GM12878 (cell line): ENCODE data around the gene FXYD7. TPM values are rescaled to one million over a fixed set of nuclear protein-coding genes. Genes with fewer than 3 reads are reported as not detected.

ENCODE experiments used
- ATF7 ChIP-seq: fragments of 450-650 bp; IDR thresholded peaks from 2 replicates; pipeline ENCODE4 v1.6.1; 2016; ENCODE audit warnings: low read depth, mild to moderate bottlenecking
- CHD2 ChIP-seq: IDR thresholded peaks from 2 replicates; pipeline ENCODE4 v1.6.1; 2011; ENCODE audit warnings: low read depth, low read length, improper control_type of control experiment, borderline replicate concordance
- CREM ChIP-seq: IDR thresholded peaks from 2 replicates; pipeline ENCODE4 v1.6.1; 2014; ENCODE audit warnings: antibody characterized with exemption, low read depth
- GABPA ChIP-seq: IDR thresholded peaks from 2 replicates; pipeline ENCODE4 v1.6.1; 2014; ENCODE audit warnings: antibody characterized with exemption, low read depth, mild to moderate bottlenecking, inconsistent platforms
- HDAC6 ChIP-seq: fragments of 200-600 bp; sonication (generic); IDR thresholded peaks from one replicate; pipeline ENCODE4 v1.8.0; 2017; ENCODE audit warnings: antibody characterized with exemption; ENCODE audit not compliant: unreplicated experiment
- NFYB ChIP-seq: IDR thresholded peaks from 2 replicates; pipeline ENCODE4 v1.6.1; 2011; ENCODE audit warnings: low read depth, mild to moderate bottlenecking, low read length, improper control_type of control experiment, moderate library complexity; ENCODE audit not compliant: insufficient read depth
- POU2F2 ChIP-seq: IDR thresholded peaks from 3 replicates; pipeline ENCODE4 v1.6.1; 2011; ENCODE audit warnings: low read depth, mild to moderate bottlenecking, low read length, borderline replicate concordance
- RFX5 ChIP-seq: IDR thresholded peaks from 2 replicates; pipeline ENCODE4 v1.6.1; 2011; ENCODE audit warnings: low read depth, low read length, improper control_type of control experiment
- SMAD1 ChIP-seq: fragments of 450-650 bp; IDR thresholded peaks from 2 replicates; pipeline ENCODE4 v1.6.1; 2018; ENCODE audit warnings: mild to moderate bottlenecking, low read depth; ENCODE audit not compliant: partially characterized antibody
- SMAD5 ChIP-seq: IDR thresholded peaks from 2 replicates; pipeline ENCODE4 v1.6.1; 2016; ENCODE audit warnings: antibody characterized with exemption, low read depth
- SREBF1 ChIP-seq: IDR thresholded peaks from 2 replicates; pipeline ENCODE4 v1.6.1; 2012; ENCODE audit warnings: mild to moderate bottlenecking, low read length
- SREBF2 ChIP-seq: IDR thresholded peaks from 2 replicates; pipeline ENCODE4 v1.6.1; 2012; ENCODE audit warnings: mild to moderate bottlenecking, low read length
- STAT1 ChIP-seq: fragments of 450-650 bp; conservative IDR thresholded peaks from 2 replicates; pipeline ENCODE4 v1.6.1; 2014; ENCODE audit warnings: antibody characterized with exemption, mild to moderate bottlenecking
- SUZ12 ChIP-seq: fragments of 200-600 bp; sonication (generic); IDR thresholded peaks from one replicate; pipeline ENCODE4 v1.6.1; 2018; ENCODE audit warnings: antibody characterized with exemption, mild to moderate bottlenecking; ENCODE audit not compliant: unreplicated experiment
- TBL1XR1 ChIP-seq: IDR thresholded peaks from 2 replicates; pipeline ENCODE4 v1.6.1; 2012; ENCODE audit warnings: low read depth, low read length, improper control_type of control experiment
- WRNIP1 ChIP-seq: IDR thresholded peaks from 2 replicates; pipeline ENCODE4 v1.6.1; 2011; ENCODE audit warnings: low read depth, low read length, improper control_type of control experiment, borderline replicate concordance
- ZNF217 ChIP-seq: fragments of 450-650 bp; IDR thresholded peaks from 2 replicates; pipeline ENCODE4 v1.6.1; 2017; ENCODE audit warnings: antibody characterized with exemption, mild to moderate bottlenecking
- polyA plus RNA-seq, 11 experiments: library from polyadenylated mRNA; depleted of rRNA in 4 of 11; unstranded in 6 of 11; stranded (reverse) in 5 of 11; fragments of >200 nt; fragmentation: Nextera tagmentation in 4 of 11; fragmentation: Illumina TruSeq in 1 of 11; extraction: Ambion mirVana in 4 of 11; extraction: Trizol in 1 of 11; gene quantifications; 1 replicate in 1 of 11; 2 replicates in 10 of 11; pipeline versions ENCODE4 v1.2.1 to v1.2.3, GENCODE V29; 2011 to 2016; ENCODE audit warnings: inconsistent platforms in 2 of 11, missing spikeins in 2 of 11, low read depth in 1 of 11
- total RNA-seq, 4 experiments: library from RNA; depleted of rRNA in 3 of 4; stranded (reverse); fragments of >200 nt in 3 of 4; fragmentation: Illumina TruSeq in 1 of 4; extraction: Trizol in 1 of 4; gene quantifications; 2 replicates each; pipeline versions ENCODE4 v1.2.1 to v1.2.3, GENCODE V29; 2013 to 2021
- TF ChIP-seq, protein P1 (sequence below): fragments of 450-650 bp; IDR thresholded peaks from 2 replicates; pipeline ENCODE4 v1.6.1; 2018; ENCODE audit warnings: mild to moderate bottlenecking, low read depth, moderate library complexity; ENCODE audit not compliant: partially characterized antibody
- TF ChIP-seq, protein P2 (sequence below): IDR thresholded peaks from 2 replicates; pipeline ENCODE4 v1.6.1; 2011; ENCODE audit warnings: low read depth, low read length, improper control_type of control experiment, borderline replicate concordance
- TF ChIP-seq, protein P3 (sequence below): fragments of 450-650 bp; IDR thresholded peaks from 2 replicates; pipeline ENCODE4 v1.6.1; 2017; ENCODE audit warnings: mild to moderate bottlenecking, moderate library complexity
- TF ChIP-seq, protein P4 (sequence below): fragments of 450-650 bp; IDR thresholded peaks from 2 replicates; pipeline ENCODE4 v1.6.1; 2017; ENCODE audit warnings: mild to moderate bottlenecking, moderate library complexity

The FXYD7 gene
- total and polyA plus RNA-seq, 10 of the 15 experiments (the other 5 are each of a cell fraction or from before 2014, with no cell fraction given), result 0.07 to 0.28 (median 0.12) TPM; not detected in 7

DNA sequence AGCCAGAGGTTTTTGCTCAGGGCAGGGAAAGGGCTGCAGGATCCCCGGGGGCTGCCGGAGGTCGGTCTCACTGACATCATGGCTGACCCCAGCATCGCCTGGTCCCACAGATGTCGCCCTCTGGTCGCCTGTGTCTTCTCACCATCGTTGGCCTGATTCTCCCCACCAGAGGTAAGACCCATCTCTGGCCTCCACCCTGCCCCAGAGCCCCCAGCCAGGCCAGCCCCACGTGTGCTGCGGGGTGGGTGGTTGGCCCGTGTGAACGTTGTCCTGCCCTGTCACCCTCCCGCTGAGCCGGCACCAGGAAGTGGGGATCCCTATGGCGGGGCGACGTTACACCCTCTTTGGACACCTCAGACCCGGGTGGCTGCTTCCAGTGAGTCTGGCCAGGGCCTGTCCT is 12.4 kb downstream of the FXYD7 start (continued):
- TF ChIP-seq RFX5, result no peak
- TF ChIP-seq GABPA, result no peak
- no peak for TF ChIP-seq POU2F2
- TF ChIP-seq, protein P1, sequence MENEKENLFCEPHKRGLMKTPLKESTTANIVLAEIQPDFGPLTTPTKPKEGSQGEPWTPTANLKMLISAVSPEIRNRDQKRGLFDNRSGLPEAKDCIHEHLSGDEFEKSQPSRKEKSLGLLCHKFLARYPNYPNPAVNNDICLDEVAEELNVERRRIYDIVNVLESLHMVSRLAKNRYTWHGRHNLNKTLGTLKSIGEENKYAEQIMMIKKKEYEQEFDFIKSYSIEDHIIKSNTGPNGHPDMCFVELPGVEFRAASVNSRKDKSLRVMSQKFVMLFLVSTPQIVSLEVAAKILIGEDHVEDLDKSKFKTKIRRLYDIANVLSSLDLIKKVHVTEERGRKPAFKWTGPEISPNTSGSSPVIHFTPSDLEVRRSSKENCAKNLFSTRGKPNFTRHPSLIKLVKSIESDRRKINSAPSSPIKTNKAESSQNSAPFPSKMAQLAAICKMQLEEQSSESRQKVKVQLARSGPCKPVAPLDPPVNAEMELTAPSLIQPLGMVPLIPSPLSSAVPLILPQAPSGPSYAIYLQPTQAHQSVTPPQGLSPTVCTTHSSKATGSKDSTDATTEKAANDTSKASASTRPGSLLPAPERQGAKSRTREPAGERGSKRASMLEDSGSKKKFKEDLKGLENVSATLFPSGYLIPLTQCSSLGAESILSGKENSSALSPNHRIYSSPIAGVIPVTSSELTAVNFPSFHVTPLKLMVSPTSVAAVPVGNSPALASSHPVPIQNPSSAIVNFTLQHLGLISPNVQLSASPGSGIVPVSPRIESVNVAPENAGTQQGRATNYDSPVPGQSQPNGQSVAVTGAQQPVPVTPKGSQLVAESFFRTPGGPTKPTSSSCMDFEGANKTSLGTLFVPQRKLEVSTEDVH, result no peak
- TF ChIP-seq, protein P2, sequence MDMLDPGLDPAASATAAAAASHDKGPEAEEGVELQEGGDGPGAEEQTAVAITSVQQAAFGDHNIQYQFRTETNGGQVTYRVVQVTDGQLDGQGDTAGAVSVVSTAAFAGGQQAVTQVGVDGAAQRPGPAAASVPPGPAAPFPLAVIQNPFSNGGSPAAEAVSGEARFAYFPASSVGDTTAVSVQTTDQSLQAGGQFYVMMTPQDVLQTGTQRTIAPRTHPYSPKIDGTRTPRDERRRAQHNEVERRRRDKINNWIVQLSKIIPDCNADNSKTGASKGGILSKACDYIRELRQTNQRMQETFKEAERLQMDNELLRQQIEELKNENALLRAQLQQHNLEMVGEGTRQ, result no peak
- no peak for TF ChIP-seq SREBF1
- TF ChIP-seq CHD2, result no peak
- no peak for TF ChIP-seq SMAD1
- no peak for TF ChIP-seq CREM
- no peak for TF ChIP-seq ATF7
- TF ChIP-seq SMAD5, result no peak
- TF ChIP-seq, protein P3, sequence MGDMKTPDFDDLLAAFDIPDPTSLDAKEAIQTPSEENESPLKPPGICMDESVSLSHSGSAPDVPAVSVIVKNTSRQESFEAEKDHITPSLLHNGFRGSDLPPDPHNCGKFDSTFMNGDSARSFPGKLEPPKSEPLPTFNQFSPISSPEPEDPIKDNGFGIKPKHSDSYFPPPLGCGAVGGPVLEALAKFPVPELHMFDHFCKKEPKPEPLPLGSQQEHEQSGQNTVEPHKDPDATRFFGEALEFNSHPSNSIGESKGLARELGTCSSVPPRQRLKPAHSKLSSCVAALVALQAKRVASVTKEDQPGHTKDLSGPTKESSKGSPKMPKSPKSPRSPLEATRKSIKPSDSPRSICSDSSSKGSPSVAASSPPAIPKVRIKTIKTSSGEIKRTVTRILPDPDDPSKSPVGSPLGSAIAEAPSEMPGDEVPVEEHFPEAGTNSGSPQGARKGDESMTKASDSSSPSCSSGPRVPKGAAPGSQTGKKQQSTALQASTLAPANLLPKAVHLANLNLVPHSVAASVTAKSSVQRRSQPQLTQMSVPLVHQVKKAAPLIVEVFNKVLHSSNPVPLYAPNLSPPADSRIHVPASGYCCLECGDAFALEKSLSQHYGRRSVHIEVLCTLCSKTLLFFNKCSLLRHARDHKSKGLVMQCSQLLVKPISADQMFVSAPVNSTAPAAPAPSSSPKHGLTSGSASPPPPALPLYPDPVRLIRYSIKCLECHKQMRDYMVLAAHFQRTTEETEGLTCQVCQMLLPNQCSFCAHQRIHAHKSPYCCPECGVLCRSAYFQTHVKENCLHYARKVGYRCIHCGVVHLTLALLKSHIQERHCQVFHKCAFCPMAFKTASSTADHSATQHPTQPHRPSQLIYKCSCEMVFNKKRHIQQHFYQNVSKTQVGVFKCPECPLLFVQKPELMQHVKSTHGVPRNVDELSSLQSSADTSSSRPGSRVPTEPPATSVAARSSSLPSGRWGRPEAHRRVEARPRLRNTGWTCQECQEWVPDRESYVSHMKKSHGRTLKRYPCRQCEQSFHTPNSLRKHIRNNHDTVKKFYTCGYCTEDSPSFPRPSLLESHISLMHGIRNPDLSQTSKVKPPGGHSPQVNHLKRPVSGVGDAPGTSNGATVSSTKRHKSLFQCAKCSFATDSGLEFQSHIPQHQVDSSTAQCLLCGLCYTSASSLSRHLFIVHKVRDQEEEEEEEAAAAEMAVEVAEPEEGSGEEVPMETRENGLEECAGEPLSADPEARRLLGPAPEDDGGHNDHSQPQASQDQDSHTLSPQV, result no peak
- TF ChIP-seq SUZ12, result no peak
- TF ChIP-seq STAT1, result no peak
- no peak for TF ChIP-seq SREBF2
- TF ChIP-seq NFYB, result no peak
- TF ChIP-seq, protein P4, sequence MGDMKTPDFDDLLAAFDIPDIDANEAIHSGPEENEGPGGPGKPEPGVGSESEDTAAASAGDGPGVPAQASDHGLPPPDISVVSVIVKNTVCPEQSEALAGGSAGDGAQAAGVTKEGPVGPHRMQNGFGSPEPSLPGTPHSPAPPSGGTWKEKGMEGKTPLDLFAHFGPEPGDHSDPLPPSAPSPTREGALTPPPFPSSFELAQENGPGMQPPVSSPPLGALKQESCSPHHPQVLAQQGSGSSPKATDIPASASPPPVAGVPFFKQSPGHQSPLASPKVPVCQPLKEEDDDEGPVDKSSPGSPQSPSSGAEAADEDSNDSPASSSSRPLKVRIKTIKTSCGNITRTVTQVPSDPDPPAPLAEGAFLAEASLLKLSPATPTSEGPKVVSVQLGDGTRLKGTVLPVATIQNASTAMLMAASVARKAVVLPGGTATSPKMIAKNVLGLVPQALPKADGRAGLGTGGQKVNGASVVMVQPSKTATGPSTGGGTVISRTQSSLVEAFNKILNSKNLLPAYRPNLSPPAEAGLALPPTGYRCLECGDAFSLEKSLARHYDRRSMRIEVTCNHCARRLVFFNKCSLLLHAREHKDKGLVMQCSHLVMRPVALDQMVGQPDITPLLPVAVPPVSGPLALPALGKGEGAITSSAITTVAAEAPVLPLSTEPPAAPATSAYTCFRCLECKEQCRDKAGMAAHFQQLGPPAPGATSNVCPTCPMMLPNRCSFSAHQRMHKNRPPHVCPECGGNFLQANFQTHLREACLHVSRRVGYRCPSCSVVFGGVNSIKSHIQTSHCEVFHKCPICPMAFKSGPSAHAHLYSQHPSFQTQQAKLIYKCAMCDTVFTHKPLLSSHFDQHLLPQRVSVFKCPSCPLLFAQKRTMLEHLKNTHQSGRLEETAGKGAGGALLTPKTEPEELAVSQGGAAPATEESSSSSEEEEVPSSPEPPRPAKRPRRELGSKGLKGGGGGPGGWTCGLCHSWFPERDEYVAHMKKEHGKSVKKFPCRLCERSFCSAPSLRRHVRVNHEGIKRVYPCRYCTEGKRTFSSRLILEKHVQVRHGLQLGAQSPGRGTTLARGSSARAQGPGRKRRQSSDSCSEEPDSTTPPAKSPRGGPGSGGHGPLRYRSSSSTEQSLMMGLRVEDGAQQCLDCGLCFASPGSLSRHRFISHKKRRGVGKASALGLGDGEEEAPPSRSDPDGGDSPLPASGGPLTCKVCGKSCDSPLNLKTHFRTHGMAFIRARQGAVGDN, result peak; percentile 55
- no peak for TF ChIP-seq ZNF217
- no peak for TF ChIP-seq WRNIP1
- TF ChIP-seq TBL1XR1, result no peak
- no peak for TF ChIP-seq HDAC6
